T47D (cell line): ENCODE data around the gene CREG1.

Source experiments
- DNase-seq, 2 experiments: peaks; one replicate each; pipeline versions ENCODE4 v3.0.0 to v3.0.0-alpha.2; 2011 to 2012; ENCODE audit warnings: low read depth in 1 of 2, low spot score in 1 of 2
- JUND ChIP-seq: IDR thresholded peaks from 2 replicates; pipeline ENCODE4 v1.6.1; 2012; ENCODE audit warnings: low read depth
- in situ Hi-C: cut with HindIII; loops from 2 replicates; pipeline ENCODE4 v1.10.0; 2016; ENCODE audit warnings: low sequenced_read_pairs, low pct_unique_long_range_greater_than_20kb

Gene CREG1

DNA sequence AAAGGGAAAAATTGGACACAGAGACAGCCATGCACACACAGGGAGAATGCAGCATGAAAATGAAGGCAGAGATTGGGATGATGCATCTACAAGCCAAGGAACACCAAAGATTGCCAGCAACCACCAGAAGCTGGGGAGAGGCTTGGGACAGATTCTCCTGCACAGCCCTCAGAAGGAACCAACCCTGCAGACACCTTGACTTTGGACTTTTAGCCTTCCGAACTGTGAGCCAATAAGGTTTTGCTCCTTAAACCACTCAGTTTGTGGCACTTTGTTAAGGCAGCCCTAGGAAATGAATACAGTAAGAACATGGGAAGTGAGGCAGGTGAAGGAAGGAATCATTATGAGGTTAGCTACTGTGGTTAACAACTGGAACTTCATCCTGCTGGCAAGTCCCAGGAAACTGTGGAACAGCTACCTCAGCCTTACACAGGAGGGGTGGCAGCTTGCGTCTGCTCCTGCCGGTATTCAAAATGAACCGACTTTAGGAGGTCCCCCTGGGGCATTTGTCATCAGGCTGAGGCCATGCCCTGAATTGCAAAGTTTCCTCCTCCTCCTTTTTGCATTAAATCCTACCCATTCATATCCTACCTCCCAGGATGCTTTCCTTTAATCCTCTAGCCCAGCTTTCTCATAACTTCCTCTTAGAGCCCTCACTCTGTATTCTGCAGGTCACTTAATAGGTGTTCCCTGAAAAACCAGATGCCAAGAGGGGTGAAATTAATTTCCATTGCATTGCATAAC lies 50.7 kb downstream of the CREG1 start:
- in situ Hi-C loops, result no loop called here
- TF ChIP-seq JUND, result no peak
- no peak for DNase-seq

DNA sequence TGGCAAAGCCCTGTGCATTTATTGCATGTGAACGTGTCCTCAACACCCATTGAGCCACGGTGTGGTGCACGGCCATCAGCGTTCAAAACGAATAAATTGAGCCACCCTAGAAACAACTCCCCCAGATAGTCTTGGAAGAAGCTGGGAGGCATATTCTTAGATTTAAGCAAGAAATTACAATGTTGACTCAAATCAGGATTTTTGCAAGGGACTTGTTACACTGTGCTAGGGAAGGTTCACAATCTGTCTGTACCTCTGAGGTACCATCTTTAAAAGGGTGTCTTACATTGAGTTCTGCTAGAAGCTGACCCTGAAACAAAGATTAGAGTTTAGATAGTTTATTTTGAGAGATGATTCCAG lies 51.4 kb downstream of the CREG1 start:
- in situ Hi-C loops, result no loop called here
- DNase-seq, result no peak
- no peak for TF ChIP-seq JUND

DNA sequence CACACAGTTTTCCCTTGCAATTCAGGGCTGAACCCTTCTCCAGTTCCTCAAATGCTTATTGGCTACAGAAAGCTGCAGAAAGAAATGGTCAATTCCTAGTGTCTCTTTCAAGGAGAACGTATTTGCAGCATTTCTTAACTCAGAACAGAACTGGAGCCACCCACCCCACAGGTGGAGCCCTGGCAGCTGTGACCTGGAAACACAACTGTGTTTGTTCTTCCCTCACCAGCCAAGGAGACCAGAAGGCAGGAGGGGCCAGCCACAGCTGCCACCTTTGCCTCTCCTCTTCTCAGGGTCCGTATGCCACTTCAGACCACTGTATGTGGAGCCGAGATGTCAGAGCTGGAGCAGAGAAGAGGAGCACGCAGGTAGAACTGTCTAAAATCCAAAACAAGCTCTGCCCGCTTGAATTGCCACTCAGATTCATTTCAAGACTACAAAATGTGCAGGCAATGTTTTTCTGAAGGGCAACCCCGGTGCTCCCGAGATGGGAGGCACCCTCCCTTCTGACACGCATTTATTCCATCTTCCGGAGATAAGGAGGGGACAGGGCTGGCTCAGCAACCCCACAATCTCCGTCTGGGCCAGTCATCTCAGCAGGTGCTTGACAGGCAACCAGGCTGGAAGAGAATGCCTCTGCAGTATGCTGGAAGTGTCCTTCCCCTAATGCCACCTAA lies 51.9 kb downstream of the CREG1 start:
- TF ChIP-seq JUND, result no peak
- in situ Hi-C loops, result no loop called here
- no peak for DNase-seq

DNA sequence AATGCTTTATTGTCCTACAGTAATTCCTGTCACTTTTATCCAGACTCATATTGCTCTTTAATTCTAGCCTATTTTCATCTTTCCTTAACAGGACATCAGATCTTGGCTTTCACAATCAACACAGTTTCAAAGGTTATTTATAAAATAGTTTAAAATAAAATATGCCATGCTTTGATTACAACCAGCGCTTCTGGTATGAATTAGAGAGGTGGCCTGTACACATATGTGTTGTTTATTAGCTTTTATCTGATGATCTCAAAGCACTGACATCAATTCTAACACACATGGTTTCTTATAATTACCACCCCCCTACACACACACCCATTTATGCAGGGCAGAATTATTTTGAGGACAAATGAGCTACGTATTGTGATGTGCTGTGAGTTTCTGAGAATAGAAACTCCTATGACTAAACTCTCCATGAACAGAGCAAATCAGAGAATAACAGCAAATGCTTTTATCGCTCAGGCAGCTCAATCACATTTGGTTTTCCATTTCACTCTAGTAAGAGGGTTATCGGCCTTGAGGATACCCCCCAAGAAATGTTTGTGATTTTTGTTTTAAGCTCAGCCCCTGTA lies 53.2 kb downstream of the CREG1 start:
- no peak for TF ChIP-seq JUND
- no peak for DNase-seq
- in situ Hi-C loops, result no loop called here

DNA sequence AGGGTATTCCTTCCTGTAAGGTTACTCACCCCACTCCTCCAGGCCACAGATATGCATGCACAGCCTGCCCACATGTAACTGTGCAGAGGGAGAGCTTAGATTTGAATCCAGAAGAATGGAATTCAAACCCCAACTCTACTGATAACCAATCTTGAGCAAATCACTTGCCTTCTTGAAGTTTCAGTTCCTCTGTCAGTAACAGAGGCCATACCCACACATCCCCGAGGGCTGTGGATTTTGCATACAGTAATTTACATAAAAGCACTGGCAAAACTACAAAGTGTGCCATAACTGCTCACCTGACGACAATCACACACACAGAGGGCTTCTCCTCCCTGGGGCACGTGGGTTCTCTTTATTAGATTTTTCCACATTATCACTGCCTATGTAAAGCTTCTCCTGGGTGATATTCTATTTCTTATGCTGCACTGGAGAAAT lies 53.9 kb downstream of the CREG1 start:
- in situ Hi-C loops, result no loop called here
- TF ChIP-seq JUND, result no peak
- no peak for DNase-seq

DNA sequence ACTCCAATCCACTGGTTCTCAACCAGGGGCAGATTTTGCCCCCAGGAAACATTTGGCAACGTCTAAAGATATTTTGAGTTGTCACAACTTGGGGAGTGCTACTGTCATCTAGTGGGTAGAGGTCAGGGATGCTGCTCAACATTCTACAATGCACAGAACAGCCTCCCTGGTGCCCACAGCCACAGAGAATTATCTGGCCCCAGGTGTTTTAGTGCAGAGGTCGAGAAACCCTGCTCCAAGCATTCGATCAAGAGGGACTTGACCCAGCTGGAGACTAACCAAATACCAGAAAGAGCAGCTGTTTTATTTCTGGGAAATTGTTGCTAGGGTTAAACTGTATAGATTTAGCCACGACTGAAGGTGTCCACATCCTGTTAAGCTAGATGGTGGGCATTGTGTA lies 54.5 kb downstream of the CREG1 start:
- in situ Hi-C loops, result no loop called here
- no peak for DNase-seq
- no peak for TF ChIP-seq JUND

DNA sequence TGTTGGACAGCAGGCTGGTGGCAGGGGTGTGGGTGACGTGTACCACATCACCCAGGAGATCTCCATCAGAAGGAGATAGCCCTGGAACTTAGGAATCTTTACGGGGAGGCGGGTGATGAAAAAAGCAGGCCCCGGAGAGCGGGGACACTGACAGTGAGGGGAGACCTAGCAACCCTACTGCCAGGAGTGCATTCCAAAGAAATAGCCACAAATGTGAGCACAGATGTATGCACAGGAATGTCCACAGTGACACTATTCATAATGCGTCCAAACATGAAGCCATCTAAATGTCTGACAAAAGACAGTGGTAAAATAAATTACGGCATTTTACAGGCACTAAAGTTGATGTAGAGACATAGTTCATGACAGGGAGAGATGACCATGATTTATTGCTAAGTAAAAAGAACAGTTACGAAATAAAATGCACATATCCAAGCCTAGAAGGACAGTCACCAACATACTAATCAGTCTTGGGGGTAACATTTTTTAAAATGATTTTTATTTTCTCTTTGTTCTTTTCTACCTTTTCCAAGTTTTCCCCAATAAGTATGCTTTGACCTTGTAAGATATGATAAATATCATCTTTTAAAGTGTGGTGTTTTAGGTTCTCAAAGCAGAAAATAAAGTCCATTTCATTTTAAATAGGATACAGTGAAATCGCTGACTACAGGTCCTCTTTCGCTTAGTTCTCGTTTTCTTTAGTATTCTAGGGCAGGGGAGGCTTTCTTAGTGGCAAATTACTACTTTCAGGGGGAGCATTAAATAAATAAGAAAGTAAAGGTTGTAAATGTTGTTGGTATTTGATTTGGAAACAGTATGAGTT lies 56.6 kb downstream of the CREG1 start:
- no peak for DNase-seq
- no peak for TF ChIP-seq JUND

DNA sequence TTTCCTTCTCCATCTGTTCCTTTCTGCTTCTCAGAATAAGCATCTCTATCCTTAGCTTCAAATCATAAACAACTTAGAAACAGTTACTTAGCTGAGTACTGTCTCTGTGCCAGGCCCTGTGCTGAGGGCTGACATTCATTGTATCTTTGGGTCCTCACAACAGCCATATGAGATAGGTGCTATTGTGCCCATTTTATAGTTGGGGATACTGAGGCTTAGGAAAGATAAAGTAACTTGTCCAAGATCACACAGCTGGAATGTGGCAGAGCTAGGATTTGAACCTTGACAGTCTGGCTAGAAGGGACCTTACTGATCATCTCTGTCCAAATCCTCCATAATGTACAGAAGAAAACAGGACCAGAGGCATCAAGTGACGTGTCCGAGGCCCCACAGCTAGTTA lies 60.2 kb downstream of the CREG1 start:
- in situ Hi-C loops, result no loop called here
- no peak for TF ChIP-seq JUND
- no peak for DNase-seq

More for the DNA sequence above, 56.6 kb downstream of the CREG1 start:
- in situ Hi-C loops, result no loop called here

DNA sequence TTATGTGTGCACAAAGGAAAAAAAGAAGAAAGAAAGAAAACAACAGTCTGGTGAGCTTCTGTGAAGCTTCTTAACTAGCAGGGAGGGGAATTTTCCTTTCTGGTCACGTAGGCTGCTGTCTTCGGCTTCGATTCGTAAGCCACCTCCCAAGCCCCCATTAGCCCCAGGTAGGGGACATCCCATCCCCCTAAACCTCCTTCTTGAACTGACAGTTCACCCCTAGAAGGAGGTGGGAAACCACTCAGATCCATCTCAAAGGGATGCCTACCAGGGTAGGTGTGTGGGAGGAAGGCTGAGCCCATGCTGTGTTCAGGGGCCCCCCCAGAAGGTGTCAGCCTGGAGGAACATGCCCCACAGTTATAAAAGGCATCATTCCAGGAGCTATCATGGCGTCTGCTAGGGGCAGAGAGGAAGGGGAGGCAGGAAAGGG lies 61.1 kb downstream of the CREG1 start:
- in situ Hi-C loops, result no loop called here
- TF ChIP-seq JUND, result no peak
- DNase-seq, result no peak

DNA sequence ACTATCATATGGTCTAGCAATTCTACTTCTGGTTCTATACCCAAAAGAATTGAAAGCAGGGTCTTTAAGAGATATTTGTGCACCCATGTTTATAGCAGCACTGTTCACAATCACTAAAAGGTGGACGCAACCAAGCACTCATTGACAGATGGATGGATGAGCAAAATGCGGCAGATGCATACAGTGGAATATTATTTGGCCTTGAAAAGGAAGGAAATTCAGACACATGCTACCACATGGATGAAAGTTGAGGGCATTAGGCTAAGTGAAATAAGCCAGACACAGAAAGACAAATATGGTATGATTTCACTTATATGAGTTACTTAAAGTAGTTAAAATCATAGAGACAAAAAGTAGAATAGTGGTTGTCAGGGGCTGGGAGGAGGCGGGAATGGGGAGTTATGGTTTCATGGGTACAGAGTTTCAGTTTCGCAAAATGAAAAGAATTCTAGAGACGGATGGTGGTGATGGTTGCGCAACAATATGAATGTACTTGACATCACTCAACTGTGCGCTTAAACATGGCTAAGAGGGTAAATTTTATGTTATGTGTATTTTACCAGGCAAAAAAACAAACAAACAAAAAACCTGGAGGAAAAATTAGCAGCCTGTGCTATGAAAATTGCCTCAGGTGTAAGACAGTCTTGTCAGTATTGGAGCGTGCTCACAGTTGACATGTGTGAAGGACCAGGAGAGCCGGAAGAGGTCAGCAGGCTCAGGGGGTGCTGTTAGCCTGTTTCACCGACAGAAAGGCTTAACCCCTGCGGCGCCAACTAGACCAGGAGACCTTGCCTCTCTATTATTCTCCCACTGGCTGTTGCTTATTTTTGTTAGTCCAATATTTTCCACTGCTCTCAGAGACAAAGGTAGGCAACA lies 61.7 kb downstream of the CREG1 start:
- in situ Hi-C loops, result no loop called here
- TF ChIP-seq JUND, result no peak
- DNase-seq, result no peak
